Measurements from ENCODE around the gene DNHD1.
A peak's percentile ranks its signal among the peaks of the same experiment; 100 is the strongest.

Gene DNHD1

GRCh38 chr11:6614446-6614845 lies 117.4 kb downstream of the DNHD1 start:
- DNase-seq = no peak

- no peak for DNase-seq
These were observed 118.0 kb downstream of the DNHD1 start for GRCh38 chr11:6615046-6615445.

- DNase-seq = no peak
These were observed 119.0 kb downstream of the DNHD1 start for GRCh38 chr11:6615882-6616585.

DNA sequence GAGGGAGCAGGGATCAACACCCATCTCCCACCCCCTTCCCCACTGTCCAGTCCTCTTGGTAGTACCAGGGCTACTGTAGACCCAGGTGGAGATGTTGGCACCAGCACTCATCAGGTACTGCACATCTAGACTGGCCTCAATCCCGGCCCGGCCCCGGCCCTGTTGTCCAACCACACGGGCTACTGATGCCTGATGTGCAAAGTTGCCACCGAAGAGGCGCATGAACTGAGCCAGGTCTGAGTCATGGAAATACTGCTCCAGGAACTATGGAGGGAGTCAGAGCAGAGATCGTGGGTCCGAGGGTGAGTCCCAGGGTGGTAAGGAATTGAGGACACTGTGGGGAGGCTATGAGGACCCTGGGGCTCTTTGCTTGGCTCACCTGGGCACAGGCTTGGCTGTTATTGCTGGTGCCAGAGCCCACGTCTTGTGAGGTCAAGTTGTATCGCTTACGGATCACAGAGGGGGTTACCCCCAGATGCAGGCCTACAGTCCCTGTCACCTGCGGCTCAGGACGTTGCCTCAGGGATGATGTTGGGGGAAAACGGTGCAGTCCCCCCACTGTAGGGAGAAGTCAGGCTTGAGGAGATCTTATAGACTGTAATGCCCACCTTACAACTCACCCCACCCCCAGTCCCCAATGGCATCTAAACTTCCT lies 119.6 kb downstream of the DNHD1 start:
- no peak for DNase-seq

- DNase-seq = no peak
These were observed 120.3 kb downstream of the DNHD1 start for GRCh38 chr11:6617315-6617781.

DNA sequence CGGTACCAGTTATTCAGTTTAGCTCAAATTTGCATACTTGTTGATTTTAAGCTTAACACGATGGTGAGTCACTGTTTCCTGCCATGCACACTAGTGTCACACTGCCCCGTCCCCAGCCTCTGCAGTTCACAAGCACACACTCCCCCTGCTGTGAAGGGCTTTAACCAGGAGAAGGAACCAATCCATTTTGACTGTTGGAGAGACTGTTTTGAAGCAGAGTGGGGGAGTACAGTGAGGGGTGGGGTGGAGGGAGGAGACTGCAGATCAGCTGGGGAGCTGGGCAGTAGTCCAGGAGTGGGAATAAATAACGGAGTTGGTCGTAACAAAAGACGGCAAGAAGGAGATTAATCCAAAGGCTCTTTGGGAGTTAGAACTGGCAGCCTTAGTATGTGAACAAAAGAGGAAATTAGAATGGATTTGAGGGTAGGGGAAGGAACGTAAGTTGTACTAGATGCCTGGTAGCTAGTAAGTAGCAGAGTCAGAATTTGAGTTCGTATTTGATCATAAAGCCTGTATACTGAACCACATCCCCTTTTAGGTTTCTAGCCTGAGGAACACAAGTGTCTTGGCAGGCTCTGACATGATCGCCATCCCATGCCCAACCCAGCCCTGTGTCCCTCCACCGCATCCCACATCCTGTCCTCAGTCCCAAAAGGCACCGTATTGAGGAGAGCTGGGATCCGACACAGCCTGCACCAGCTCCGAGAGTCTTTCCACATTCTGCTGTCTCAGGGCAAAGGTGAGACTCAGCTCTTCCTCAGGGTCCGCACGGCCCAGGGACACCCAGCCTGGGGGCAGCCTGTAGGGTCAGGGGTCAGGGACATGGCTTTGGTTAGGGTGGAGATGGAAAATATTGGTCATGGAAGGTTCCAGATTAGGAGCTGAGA lies 121.3 kb downstream of the DNHD1 start:
- no peak for DNase-seq

DNA sequence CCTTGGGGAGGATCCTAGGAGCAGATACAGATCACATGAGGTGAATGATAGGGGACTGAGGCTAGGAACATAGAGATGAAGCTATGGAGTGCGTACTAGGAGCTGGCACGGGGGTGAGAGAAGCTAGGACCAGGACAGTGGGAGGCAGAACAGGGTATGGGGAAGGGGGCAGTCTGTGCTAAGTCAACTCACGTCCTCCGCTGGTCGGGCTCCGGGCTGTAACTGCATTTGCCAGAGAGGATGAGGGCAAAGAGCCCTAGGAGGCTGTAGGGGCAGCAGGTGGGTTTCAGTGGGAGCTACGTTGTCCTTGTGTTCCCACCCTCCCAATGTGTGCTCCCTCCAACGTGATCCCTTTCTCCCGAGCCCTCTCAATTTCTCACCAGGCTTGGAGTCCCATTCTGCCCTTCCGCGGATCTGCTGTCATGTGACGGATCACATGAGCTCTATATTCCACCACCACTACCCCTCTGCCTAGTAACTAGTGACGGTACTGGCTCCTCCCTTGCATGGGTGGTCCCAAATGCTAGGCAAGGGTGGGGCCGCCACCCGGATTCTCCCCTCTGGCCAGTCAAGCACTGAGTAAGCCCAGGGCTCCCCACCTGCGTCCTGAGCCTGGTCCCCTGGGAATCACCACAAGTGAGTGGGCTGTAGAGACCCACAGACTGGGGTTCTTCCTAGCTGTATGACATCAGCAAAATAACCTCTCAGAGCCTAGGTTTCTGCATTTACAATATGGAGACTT lies 122.1 kb downstream of the DNHD1 start, which contains the start of gene TPP1:
TSS of gene TPP1 (minus strand) at position 419 of the 742 bp plus-strand sequence. CDS start at position 397, 22 bp downstream.
- peak; percentile 91 to 92 for DNase-seq

DNA sequence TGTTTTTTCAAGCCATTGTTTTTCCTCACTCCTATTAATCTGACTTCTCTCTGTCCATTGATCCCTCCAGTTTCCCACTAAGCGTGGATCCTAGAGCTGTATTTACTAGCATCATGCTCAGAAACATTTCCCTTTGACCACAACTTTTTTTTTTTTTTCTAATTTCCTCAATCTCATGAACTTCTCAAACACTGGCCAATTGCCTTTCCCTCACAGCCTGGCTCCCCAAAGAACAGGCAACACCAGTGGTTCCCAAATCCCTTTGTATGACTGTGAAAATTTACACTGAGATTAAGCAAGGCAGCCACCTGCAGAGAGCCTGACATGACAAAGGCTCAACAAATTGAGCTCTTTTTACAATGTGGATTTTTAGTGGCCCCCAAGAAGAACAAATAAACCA lies 123.6 kb downstream of the DNHD1 start:
- DNase-seq = no peak

Data from NCI-H2081 (cell line).